GOT3 (cell line): ENCODE measurements around the gene FITM1.

Experiments used
- DNase-seq: peaks from one replicate; lab custom pipeline; 2025; ENCODE audit warnings: mixed read lengths; lab: John Stamatoyannopoulos, UW

Gene FITM1

GRCh38 chr14:24119691-24120090 lies 10.8 kb upstream of the FITM1 start:
- no peak for DNase-seq

GRCh38 chr14:24121210-24121609 lies 9.2 kb upstream of the FITM1 start:
- DNase-seq = no peak

- DNase-seq = no peak
Observed at GRCh38 chr14:24122416-24122815, 8.0 kb upstream of the FITM1 start.

GRCh38 chr14:24122898-24123297 lies 7.6 kb upstream of the FITM1 start:
- no peak for DNase-seq

- DNase-seq = no peak
Observed at GRCh38 chr14:24123424-24124417, 6.7 kb upstream of the FITM1 start.

- no peak for DNase-seq
Observed at GRCh38 chr14:24126939-24127338, 3.5 kb upstream of the FITM1 start.

- no peak for DNase-seq
Observed at GRCh38 chr14:24127673-24128072, 2.8 kb upstream of the FITM1 start.

- DNase-seq = no peak
Observed at GRCh38 chr14:24129410-24129998, 955 bp upstream of the FITM1 start.

GRCh38 chr14:24130717-24131548 lies 474 bp downstream of the FITM1 start:
- no peak for DNase-seq

- no peak for DNase-seq
Observed at GRCh38 chr14:24131549-24131966, 1.1 kb downstream of the FITM1 start.

- DNase-seq = no peak
Observed at GRCh38 chr14:24132061-24132685, 1.7 kb downstream of the FITM1 start.

- no peak for DNase-seq
Observed at GRCh38 chr14:24132976-24133375, 2.5 kb downstream of the FITM1 start.

- no peak for DNase-seq
Observed at GRCh38 chr14:24133735-24134134, 3.3 kb downstream of the FITM1 start.

GRCh38 chr14:24135584-24135833 lies 5.0 kb downstream of the FITM1 start:
- DNase-seq = no peak

- peak; percentile 51 for DNase-seq
Observed at GRCh38 chr14:24135834-24136683, 5.6 kb downstream of the FITM1 start, which contains the start of gene PSME1. TSS of gene PSME1 (plus strand) at chr14:24136194. CDS start at chr14:24136263, 69 bp downstream.

GRCh38 chr14:24136684-24137528 lies 6.4 kb downstream of the FITM1 start:
- no peak for DNase-seq

- DNase-seq = no peak
Observed at GRCh38 chr14:24137529-24138395, 7.3 kb downstream of the FITM1 start.

GRCh38 chr14:24138396-24139271 lies 8.2 kb downstream of the FITM1 start:
- DNase-seq = no peak
